Measurements from ENCODE around the gene LKAAEAR1. TPM values are rescaled to one million over a fixed set of nuclear protein-coding genes. Genes with fewer than 3 reads are reported as not detected.
A peak's percentile ranks its signal among the peaks of the same experiment; 100 is the strongest.

The LKAAEAR1 gene
- total RNA-seq, 2 donors from 2014 or later = not detected

- intact Hi-C loops (cut with DNase I) = no loop called here
- Histone ChIP-seq H3K36me3 (no peaks in the 10 kb centered on the region), H3K4me3 (no peak overlapping the region), H3K27ac (no peak overlapping the region), H3K9ac (ENCODE audit: low read depth in 2 of 2, low read length in 2 of 2) (no peak overlapping the region), H3K4me1 (no peaks in the 10 kb centered on the region), H3K9me3 (no peaks in the 10 kb centered on the region), H3K27me3 (peaks cover 29% of the 10 kb centered on the region)
- TF ChIP-seq CTCF (IDR thresholded peaks at IDR 0.05) = no peak
- no peak for DNase-seq
Measured at GRCh38 chr20:64103871-64104666, 19.9 kb upstream of the LKAAEAR1 start.

- no peak for TF ChIP-seq CTCF (IDR thresholded peaks at IDR 0.05)
- intact Hi-C loops (cut with DNase I) = no loop called here
- DNase-seq = no peak
- Histone ChIP-seq H3K36me3 (no peaks in the 10 kb centered on the region), H3K4me1 (no peaks in the 10 kb centered on the region), H3K4me3 (no peak overlapping the region), H3K9ac (ENCODE audit: low read depth in 2 of 2, low read length in 2 of 2) (no peak overlapping the region), H3K27ac (no peak overlapping the region), H3K9me3 (no peaks in the 10 kb centered on the region), H3K27me3 (peaks cover 29% of the 10 kb centered on the region)
Measured at GRCh38 chr20:64102647-64103354, 18.6 kb upstream of the LKAAEAR1 start.

GRCh38 chr20:64101731-64102621 is 17.8 kb upstream of the LKAAEAR1 start:
- intact Hi-C loops (cut with DNase I) = no loop called here
- peak; percentile 53 for TF ChIP-seq CTCF (IDR thresholded peaks at IDR 0.05)
- Histone ChIP-seq H3K4me1 (no peaks in the 10 kb centered on the region), H3K9ac (ENCODE audit: low read depth in 2 of 2, low read length in 2 of 2) (no peak overlapping the region), H3K27me3 (peaks cover 29% of the 10 kb centered on the region), H3K9me3 (no peaks in the 10 kb centered on the region), H3K4me3 (peak overlapping the region; percentile 17), H3K36me3 (no peaks in the 10 kb centered on the region), H3K27ac (no peak overlapping the region)
- DNase-seq = no peak

- peaks cover 29% of the 10 kb centered on the region for H3K27me3 ChIP-seq
- no peak overlapping the region for H3K4me3 ChIP-seq
- no peak for DNase-seq
Measured at GRCh38 chr20:64100946-64101688, 16.9 kb upstream of the LKAAEAR1 start.

More at GRCh38 chr20:64100946-64101688, 16.9 kb upstream of the LKAAEAR1 start:
- H3K4me1 ChIP-seq = no peaks in the 10 kb centered on the region
- no peaks in the 10 kb centered on the region for H3K9me3 ChIP-seq
- H3K36me3 ChIP-seq = no peaks in the 10 kb centered on the region
- intact Hi-C loops (cut with DNase I) = no loop called here
- no peak for TF ChIP-seq CTCF (IDR thresholded peaks at IDR 0.05)
- H3K27ac ChIP-seq = no peak overlapping the region
- H3K9ac ChIP-seq (ENCODE audit: low read depth in 2 of 2, low read length in 2 of 2) = no peak overlapping the region

Measured in colonic mucosa (tissue), 4 donors.